CMK (cell line): ENCODE data around the gene GFRA4.
"Not testable (repeated sequence)": the region's sequence is repeated elsewhere in the genome, so short reads cannot be mapped to it uniquely, and the experiment has no call there.

ENCODE experiments used
- DNase-seq: peaks from one replicate; pipeline ENCODE4 v3.0.0-alpha.2; 2010; ENCODE audit warnings: low read depth

GFRA4 gene

DNA sequence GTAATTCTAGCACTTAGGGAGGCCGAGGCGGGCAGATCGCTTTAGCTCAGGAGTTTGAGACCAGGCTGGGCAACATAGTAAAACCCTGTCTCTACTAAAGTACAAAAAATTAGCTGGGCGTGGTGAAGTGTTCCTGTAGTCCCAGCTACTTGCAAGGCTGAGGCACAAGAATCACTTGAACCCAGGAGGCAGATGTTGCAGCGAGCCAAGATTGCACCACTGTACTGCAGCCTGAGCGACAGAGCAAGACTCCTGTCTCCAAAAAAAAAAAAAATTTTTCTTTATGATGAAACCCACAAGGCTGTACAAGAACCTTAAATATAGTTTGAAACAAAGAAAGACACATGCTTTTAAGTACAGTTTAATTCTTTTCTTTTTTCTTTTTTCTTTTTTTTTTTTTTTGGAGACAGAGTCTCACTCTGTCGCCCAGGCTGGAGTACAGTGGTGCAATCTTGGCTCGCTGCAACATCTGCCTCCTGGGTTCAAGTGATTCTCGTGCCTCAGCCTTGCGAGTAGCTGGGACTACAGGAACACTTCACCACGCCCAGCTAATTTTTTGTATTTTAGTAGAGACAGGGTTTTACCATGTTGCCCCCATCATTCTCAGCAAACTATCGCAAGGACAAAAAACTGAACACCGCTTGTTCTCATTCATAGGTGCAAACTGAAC is 47.9 kb downstream of the GFRA4 start:
- not testable (repeated sequence) for DNase-seq

DNA sequence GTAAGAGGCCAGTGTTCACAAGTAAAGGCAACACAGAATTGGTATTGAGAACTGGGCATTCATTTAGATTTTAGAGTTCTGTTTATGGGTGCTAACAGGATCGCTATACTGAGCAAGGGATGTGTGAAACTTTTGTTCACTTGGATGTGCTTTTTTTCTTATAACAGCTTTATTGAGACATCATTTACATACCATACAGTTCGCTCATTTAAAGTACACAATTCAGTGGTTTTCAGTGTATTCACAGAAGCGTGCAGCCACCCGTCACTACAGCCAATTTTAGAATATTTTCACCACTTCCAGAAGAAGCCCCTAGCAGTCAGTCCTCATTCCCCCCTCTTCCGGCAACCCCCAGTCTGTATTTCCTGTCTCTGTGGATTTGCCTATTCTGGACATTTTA is 48.7 kb downstream of the GFRA4 start:
- DNase-seq = no peak

DNA sequence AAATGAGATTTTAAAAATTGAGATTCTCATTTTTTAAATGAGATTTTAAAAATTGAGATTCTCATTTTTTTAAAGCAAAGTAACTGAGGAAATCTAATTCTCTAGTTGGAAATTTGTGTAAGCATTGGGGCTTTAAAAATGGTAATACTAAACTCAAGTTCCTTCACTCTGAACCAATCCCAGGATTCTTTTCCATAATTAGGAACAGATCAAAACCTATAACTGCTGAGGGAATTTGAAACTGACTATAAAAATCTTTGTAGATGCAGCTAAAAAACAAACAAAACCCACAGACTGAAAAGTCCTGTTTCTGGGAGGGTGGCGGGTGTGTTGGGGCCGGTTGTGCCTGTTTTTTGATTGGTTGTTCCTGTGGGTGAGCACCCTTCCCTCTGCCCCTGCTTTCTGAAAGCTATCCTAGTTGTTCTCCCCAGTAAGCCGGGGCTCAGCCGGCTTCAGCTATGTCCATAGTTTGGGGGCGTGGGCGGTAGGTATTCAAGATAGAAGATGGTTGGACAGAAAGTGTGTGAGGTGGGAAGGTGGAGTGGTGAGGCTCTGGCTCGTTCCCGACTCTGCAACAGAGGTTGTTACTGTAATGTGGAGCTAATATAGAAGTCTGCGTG is 49.3 kb downstream of the GFRA4 start:
- DNase-seq = no peak

DNA sequence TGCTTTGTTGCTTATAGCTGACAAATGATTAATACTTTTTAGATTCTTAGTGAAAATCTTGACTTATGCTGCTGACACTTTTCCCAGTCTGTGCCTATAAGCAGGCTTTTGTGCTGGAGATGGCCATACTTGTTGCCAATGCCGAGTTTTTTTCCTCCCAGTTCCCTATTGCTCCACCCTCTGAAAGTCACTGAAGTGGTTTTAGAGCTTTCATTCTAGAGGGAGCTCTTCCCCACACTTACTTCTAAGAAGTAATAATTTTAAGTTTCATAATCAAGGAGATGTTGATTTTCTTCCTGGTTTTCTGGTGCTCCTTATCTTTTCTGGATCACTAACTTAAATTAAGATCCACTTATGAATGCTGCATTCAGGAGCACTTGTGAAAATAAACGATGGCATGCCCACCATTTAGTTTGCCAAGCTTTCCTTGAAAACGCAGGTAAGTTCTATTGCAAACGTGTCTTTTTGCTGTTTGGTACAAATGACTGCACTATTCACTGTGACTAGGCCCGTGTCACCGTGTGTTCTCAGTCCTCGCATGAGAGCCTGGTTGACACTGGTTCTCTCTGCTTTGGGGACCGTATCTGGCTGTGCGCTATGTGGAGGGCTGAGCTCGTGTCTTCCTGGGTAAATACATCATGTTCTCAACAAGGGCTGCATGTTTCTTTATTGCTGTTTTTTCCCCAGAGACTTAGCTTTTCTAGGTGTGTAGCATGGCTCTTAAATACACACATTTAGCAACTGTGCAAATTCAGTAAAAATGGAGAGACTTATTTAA is 50.2 kb downstream of the GFRA4 start:
- DNase-seq = no peak

DNA sequence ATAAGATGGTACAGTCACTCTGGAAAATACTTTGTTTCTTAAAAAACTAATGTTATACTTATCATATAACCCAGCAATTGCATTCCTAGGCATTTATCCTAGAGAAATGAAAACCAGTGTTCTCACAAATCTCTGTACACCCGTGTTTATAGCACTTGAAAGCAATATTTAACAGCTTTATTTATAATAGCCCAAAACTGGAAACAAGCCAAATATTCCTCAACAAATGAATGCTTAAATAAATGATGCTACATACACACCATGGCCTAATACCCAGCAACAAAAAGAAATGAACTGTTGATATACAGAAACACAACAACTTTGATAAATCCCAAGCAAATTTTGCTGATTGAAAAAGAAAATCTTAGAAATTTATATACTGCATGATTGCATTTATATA is 51.3 kb downstream of the GFRA4 start:
- DNase-seq = no peak
